GM23338 (cell line): ENCODE results near the gene QRFP. TPM values are rescaled to one million over a fixed set of nuclear protein-coding genes. Genes with fewer than 3 reads are reported as not detected.

Experiments
- ATAC-seq: fragments of 200-7000 bp; cut with Tn5 transposase; 3 replicates; pipeline ENCODE4 v1.9.1; 2020
- DNase-seq: peaks from one replicate; pipeline ENCODE4 v3.0.0-alpha.2; 2015; ENCODE audit warnings: low spot score
- H2AFZ ChIP-seq: fragments of 200-600 bp; sonication (generic); 2 replicates; pipeline ENCODE4 v1.8.0; 2016; ENCODE audit warnings: antibody characterized with exemption, mild to moderate bottlenecking, moderate library complexity
- H3F3A ChIP-seq: fragments of 200-600 bp; sonication (generic); replicated peaks from 2 replicates; pipeline ENCODE4 v1.8.0; 2017; ENCODE audit warnings: antibody characterized with exemption, mixed run types, low read depth
- H3K27ac ChIP-seq: fragments of 200-600 bp; sonication (generic); 2 replicates; pipeline ENCODE4 v1.6.1; 2016; ENCODE audit warnings: low read depth
- H3K27me3 ChIP-seq: fragments of 200-600 bp; sonication (generic); 2 replicates; pipeline ENCODE4 v1.8.0; 2016; ENCODE audit warnings: mild to moderate bottlenecking, mixed run types, moderate library complexity; ENCODE audit not compliant: insufficient read depth
- H3K36me3 ChIP-seq: fragments of 200-600 bp; sonication (generic); 2 replicates; pipeline ENCODE4 v1.8.0; 2016; ENCODE audit warnings: mild to moderate bottlenecking; ENCODE audit not compliant: insufficient read depth
- H3K4me1 ChIP-seq: fragments of 200-600 bp; sonication (generic); 2 replicates; pipeline ENCODE4 v1.8.0; 2016; ENCODE audit warnings: mild to moderate bottlenecking, moderate library complexity; ENCODE audit not compliant: insufficient read depth
- H3K4me2 ChIP-seq: fragments of 200-600 bp; sonication (generic); 2 replicates; pipeline ENCODE4 v1.7.1; 2017; ENCODE audit warnings: mixed run types
- H3K4me3 ChIP-seq: fragments of 200-600 bp; sonication (generic); 2 replicates; pipeline ENCODE4 v1.6.1; 2016; ENCODE audit warnings: mixed run types
- H3K79me2 ChIP-seq: fragments of 200-600 bp; sonication (generic); replicated peaks from 2 replicates; pipeline ENCODE4 v1.8.0; 2017; ENCODE audit warnings: mild to moderate bottlenecking; ENCODE audit not compliant: insufficient read depth
- H3K9me2 ChIP-seq: fragments of 200-600 bp; sonication (generic); 2 replicates; pipeline ENCODE4 v1.8.0; 2017; ENCODE audit not compliant: insufficient read depth
- H4K20me1 ChIP-seq: fragments of 200-600 bp; sonication (generic); replicated peaks from 2 replicates; pipeline ENCODE4 v1.8.0; 2017; ENCODE audit warnings: mild to moderate bottlenecking; ENCODE audit not compliant: insufficient read depth
- H3K27ac Mint-ChIP-seq: 2 replicates; pipeline ENCODE4 v1.8.0; 2020; ENCODE audit warnings: inconsistent platforms, mild to moderate bottlenecking, moderate library complexity, mixed read lengths
- H3K27me3 Mint-ChIP-seq: 3 replicates; pipeline ENCODE4 v1.8.0; 2022; ENCODE audit warnings: low read depth, mild to moderate bottlenecking, moderate library complexity, mixed read lengths, inconsistent platforms; ENCODE audit not compliant: insufficient read depth, poor library complexity
- H3K36me3 Mint-ChIP-seq: 3 replicates; pipeline ENCODE4 v1.8.0; 2021; ENCODE audit warnings: low read depth, mild to moderate bottlenecking, inconsistent platforms, moderate library complexity, mixed read lengths
- H3K4me1 Mint-ChIP-seq: 3 replicates; pipeline ENCODE4 v1.8.0; 2020; ENCODE audit warnings: mild to moderate bottlenecking, inconsistent platforms, mixed read lengths
- H3K4me3 Mint-ChIP-seq: 3 replicates; pipeline ENCODE4 v1.8.0; 2021; ENCODE audit warnings: moderate library complexity, mild to moderate bottlenecking, inconsistent platforms, mixed read lengths
- H3K9me3 Mint-ChIP-seq: 3 replicates; pipeline ENCODE4 v1.8.0; 2020; ENCODE audit warnings: moderate library complexity, mild to moderate bottlenecking, inconsistent platforms, mixed read lengths
- CREB1 ChIP-seq: fragments of 250-450 bp; sonication (Bioruptor Pico); IDR thresholded peaks from 2 replicates; pipeline ENCODE4 v1.5.0; 2020; ENCODE audit warnings: low read depth, mild to moderate bottlenecking, moderate library complexity
- EZH2 ChIP-seq: fragments of 200-600 bp; sonication (generic); IDR thresholded peaks from one replicate; pipeline ENCODE4 v1.8.0; 2017; ENCODE audit warnings: antibody characterized with exemption, mild to moderate bottlenecking, low read depth; ENCODE audit not compliant: unreplicated experiment
- EZH2phosphoT487 ChIP-seq: fragments of 200-600 bp; sonication (generic); IDR thresholded peaks from one replicate; pipeline ENCODE4 v1.8.1; 2018; ENCODE audit warnings: antibody characterized with exemption; ENCODE audit not compliant: unreplicated experiment
- JUNB ChIP-seq: IDR thresholded peaks from one replicate; pipeline ENCODE4 v1.6.1; 2016; ENCODE audit warnings: antibody characterized with exemption; ENCODE audit not compliant: unreplicated experiment
- NANOG ChIP-seq: IDR thresholded peaks from 2 replicates; pipeline ENCODE4 v1.6.1; 2016; ENCODE audit warnings: antibody characterized with exemption, borderline replicate concordance
- POLR2AphosphoS5 ChIP-seq: IDR thresholded peaks from 2 replicates; pipeline ENCODE4 v1.6.1; 2016; ENCODE audit warnings: antibody characterized with exemption, low read depth
- STAT1 ChIP-seq: IDR thresholded peaks from one replicate; pipeline ENCODE4 v1.6.1; 2016; ENCODE audit warnings: antibody characterized with exemption; ENCODE audit not compliant: unreplicated experiment
- ZNF114 ChIP-seq: fragments of 250-450 bp; sonication (Bioruptor Pico); IDR thresholded peaks from 2 replicates; pipeline ENCODE4 v1.5.0; 2020; ENCODE audit warnings: mild to moderate bottlenecking, moderate library complexity
- ZNF331 ChIP-seq: fragments of 250-450 bp; sonication (Bioruptor Pico); IDR thresholded peaks from 2 replicates; pipeline ENCODE4 v1.5.0; 2020; ENCODE audit warnings: low read depth, mild to moderate bottlenecking, moderate library complexity
- long read RNA-seq: library from polyadenylated mRNA; unstranded; transcript quantifications from one replicate; pipeline ENCODE4 v2.0.0, GENCODE V29; 2020; ENCODE audit not compliant: unreplicated experiment
- polyA plus RNA-seq: library from polyadenylated mRNA; unstranded; fragments of >200 nt; fragmentation: Nextera tagmentation; extraction: Ambion mirVana; gene quantifications from 2 replicates; pipeline ENCODE4 v1.2.1, GENCODE V29; 2016
- total RNA-seq: library from RNA; depleted of rRNA; stranded (reverse); fragments of >200 nt; shearing (Covaris generic); gene quantifications from 2 replicates; pipeline ENCODE4 v1.2.3, GENCODE V29; 2014; rRNA removed
- TF ChIP-seq, protein P1 (sequence below): IDR thresholded peaks from one replicate; pipeline ENCODE4 v1.6.1; 2018; ENCODE audit warnings: antibody characterized with exemption; ENCODE audit not compliant: unreplicated experiment
- TF ChIP-seq, protein P2 (sequence below): fragments of 250-450 bp; sonication (Bioruptor Pico); IDR thresholded peaks from 2 replicates; pipeline ENCODE4 v1.5.0; 2020; ENCODE audit warnings: mild to moderate bottlenecking, moderate library complexity
- TF ChIP-seq, protein P3 (sequence below), 2 experiments: fragments of 200-600 bp in 1 of 2; sonication (generic) in 1 of 2; conservative IDR thresholded peaks; 2 replicates each; pipeline versions ENCODE4 v1.5.1 to v1.6.1; 2016 to 2017; ENCODE audit warnings: antibody characterized with exemption in 2 of 2, low read depth in 2 of 2, mild to moderate bottlenecking in 2 of 2, moderate library complexity in 1 of 2

QRFP gene, protein sequence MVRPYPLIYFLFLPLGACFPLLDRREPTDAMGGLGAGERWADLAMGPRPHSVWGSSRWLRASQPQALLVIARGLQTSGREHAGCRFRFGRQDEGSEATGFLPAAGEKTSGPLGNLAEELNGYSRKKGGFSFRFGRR
- not detected in 2 replicates for total RNA-seq
- polyA plus RNA-seq = not detected in 2 replicates
- long read RNA-seq = 0 reads

DNA sequence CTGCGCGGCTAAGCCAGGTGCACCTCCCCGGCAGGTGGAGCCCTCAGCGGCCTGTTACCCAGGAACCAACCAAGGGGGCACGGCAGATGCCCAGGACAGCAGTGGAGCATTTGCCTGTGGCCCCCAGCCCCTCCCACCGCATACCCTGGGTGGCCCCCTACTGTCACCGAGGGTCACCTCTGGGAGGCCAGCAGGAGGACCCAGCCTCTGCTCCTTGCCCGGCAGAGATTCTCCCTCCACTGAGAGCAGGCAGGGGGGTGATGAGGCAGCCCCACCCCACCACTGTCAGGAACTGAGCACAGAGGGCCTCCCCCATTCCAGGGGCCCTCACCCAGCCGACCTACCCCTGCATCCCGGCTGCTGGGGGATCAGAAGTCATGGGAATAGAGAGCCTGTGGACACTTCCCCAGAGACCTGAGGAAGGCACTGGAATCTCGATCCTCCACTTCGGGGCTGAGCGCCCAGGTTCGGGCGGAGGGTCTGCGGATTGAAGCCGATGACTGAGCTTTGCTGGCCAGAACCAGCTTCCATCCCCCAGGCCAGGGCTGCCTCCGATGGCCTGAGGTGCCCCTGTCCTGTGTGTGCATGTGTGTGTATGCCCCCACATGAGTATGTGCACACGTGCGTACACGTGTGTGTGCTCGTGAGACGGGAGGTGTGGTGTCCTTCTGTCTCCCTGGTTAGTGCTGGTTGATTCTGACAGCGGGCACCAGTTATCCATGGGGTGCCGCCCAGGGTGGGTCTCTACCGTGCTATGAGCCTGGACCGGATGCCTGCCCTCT, at the start of gene QRFP:
TSS of gene QRFP (minus strand) at position 580 of the 782 bp plus-strand sequence. CDS start 2,974 bp downstream, outside the sequence.
- ATAC-seq (peak; percentile 4; the same call in 1 of the 3 replicates), DNase-seq (no peak)
- Mint-ChIP-seq H3K36me3 (no peaks in the 10 kb centered on the region; the same call in 2 of the 3 replicates), H3K4me3 (no peak within 1 kb of the TSS), H3K4me1 (no peaks in the 10 kb centered on the region; the same call in 2 of the 3 replicates), H3K27ac (no peak within 1 kb of the TSS), H3K27me3 (peaks cover 20% of the 10 kb centered on the region), H3K9me3 (no peaks in the 10 kb centered on the region)
- Histone ChIP-seq H3K27ac (0 out of 2 replicates have a peak within 1 kb of the TSS, but pooled peaks have one; percentile 63), H3K36me3 (no peaks in the 10 kb centered on the region), H3K4me3 (no peak within 1 kb of the TSS), H3K79me2 (no peaks in the 10 kb centered on the region), H2AFZ (no peak within 1 kb of the TSS), H3K4me2 (no peak within 1 kb of the TSS), H3K4me1 (no peaks in the 10 kb centered on the region), H4K20me1 (no peaks in the 10 kb centered on the region), H3K9me2 (no peaks in the 10 kb centered on the region), H3K27me3 (no peaks in the 10 kb centered on the region), H3F3A (no peaks in the 10 kb centered on the region)
- no peak for TF ChIP-seq JUNB
- TF ChIP-seq, protein P1, sequence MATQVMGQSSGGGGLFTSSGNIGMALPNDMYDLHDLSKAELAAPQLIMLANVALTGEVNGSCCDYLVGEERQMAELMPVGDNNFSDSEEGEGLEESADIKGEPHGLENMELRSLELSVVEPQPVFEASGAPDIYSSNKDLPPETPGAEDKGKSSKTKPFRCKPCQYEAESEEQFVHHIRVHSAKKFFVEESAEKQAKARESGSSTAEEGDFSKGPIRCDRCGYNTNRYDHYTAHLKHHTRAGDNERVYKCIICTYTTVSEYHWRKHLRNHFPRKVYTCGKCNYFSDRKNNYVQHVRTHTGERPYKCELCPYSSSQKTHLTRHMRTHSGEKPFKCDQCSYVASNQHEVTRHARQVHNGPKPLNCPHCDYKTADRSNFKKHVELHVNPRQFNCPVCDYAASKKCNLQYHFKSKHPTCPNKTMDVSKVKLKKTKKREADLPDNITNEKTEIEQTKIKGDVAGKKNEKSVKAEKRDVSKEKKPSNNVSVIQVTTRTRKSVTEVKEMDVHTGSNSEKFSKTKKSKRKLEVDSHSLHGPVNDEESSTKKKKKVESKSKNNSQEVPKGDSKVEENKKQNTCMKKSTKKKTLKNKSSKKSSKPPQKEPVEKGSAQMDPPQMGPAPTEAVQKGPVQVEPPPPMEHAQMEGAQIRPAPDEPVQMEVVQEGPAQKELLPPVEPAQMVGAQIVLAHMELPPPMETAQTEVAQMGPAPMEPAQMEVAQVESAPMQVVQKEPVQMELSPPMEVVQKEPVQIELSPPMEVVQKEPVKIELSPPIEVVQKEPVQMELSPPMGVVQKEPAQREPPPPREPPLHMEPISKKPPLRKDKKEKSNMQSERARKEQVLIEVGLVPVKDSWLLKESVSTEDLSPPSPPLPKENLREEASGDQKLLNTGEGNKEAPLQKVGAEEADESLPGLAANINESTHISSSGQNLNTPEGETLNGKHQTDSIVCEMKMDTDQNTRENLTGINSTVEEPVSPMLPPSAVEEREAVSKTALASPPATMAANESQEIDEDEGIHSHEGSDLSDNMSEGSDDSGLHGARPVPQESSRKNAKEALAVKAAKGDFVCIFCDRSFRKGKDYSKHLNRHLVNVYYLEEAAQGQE = no peak
- no peak for TF ChIP-seq STAT1
- TF ChIP-seq, protein P2, sequence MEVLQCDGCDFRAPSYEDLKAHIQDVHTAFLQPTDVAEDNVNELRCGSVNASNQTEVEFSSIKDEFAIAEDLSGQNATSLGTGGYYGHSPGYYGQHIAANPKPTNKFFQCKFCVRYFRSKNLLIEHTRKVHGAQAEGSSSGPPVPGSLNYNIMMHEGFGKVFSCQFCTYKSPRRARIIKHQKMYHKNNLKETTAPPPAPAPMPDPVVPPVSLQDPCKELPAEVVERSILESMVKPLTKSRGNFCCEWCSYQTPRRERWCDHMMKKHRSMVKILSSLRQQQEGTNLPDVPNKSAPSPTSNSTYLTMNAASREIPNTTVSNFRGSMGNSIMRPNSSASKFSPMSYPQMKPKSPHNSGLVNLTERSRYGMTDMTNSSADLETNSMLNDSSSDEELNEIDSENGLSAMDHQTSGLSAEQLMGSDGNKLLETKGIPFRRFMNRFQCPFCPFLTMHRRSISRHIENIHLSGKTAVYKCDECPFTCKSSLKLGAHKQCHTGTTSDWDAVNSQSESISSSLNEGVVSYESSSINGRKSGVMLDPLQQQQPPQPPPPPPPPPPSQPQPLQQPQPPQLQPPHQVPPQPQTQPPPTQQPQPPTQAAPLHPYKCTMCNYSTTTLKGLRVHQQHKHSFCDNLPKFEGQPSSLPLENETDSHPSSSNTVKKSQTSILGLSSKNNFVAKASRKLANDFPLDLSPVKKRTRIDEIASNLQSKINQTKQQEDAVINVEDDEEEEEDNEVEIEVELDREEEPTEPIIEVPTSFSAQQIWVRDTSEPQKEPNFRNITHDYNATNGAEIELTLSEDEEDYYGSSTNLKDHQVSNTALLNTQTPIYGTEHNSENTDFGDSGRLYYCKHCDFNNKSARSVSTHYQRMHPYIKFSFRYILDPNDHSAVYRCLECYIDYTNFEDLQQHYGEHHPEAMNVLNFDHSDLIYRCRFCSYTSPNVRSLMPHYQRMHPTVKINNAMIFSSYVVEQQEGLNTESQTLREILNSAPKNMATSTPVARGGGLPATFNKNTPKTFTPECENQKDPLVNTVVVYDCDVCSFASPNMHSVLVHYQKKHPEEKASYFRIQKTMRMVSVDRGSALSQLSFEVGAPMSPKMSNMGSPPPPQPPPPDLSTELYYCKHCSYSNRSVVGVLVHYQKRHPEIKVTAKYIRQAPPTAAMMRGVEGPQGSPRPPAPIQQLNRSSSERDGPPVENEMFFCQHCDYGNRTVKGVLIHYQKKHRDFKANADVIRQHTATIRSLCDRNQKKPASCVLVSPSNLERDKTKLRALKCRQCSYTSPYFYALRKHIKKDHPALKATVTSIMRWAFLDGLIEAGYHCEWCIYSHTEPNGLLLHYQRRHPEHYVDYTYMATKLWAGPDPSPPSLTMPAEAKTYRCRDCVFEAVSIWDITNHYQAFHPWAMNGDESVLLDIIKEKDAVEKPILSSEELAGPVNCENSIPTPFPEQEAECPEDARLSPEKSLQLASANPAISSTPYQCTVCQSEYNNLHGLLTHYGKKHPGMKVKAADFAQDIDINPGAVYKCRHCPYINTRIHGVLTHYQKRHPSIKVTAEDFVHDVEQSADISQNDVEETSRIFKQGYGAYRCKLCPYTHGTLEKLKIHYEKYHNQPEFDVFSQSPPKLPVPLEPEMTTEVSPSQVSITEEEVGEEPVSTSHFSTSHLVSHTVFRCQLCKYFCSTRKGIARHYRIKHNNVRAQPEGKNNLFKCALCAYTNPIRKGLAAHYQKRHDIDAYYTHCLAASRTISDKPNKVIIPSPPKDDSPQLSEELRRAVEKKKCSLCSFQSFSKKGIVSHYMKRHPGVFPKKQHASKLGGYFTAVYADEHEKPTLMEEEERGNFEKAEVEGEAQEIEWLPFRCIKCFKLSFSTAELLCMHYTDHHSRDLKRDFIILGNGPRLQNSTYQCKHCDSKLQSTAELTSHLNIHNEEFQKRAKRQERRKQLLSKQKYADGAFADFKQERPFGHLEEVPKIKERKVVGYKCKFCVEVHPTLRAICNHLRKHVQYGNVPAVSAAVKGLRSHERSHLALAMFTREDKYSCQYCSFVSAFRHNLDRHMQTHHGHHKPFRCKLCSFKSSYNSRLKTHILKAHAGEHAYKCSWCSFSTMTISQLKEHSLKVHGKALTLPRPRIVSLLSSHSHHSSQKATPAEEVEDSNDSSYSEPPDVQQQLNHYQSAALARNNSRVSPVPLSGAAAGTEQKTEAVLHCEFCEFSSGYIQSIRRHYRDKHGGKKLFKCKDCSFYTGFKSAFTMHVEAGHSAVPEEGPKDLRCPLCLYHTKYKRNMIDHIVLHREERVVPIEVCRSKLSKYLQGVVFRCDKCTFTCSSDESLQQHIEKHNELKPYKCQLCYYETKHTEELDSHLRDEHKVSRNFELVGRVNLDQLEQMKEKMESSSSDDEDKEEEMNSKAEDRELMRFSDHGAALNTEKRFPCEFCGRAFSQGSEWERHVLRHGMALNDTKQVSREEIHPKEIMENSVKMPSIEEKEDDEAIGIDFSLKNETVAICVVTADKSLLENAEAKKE = no peak
- no peak for TF ChIP-seq CREB1 (CRISPR knock-in tag)
- TF ChIP-seq EZH2 = no peak
- TF ChIP-seq ZNF114 = no peak
- TF ChIP-seq, protein P3, sequence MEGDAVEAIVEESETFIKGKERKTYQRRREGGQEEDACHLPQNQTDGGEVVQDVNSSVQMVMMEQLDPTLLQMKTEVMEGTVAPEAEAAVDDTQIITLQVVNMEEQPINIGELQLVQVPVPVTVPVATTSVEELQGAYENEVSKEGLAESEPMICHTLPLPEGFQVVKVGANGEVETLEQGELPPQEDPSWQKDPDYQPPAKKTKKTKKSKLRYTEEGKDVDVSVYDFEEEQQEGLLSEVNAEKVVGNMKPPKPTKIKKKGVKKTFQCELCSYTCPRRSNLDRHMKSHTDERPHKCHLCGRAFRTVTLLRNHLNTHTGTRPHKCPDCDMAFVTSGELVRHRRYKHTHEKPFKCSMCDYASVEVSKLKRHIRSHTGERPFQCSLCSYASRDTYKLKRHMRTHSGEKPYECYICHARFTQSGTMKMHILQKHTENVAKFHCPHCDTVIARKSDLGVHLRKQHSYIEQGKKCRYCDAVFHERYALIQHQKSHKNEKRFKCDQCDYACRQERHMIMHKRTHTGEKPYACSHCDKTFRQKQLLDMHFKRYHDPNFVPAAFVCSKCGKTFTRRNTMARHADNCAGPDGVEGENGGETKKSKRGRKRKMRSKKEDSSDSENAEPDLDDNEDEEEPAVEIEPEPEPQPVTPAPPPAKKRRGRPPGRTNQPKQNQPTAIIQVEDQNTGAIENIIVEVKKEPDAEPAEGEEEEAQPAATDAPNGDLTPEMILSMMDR (conservative IDR thresholded peaks at IDR 0.05; ENCODE audit: low read depth in 2 of 2) = no peak
- no peak for TF ChIP-seq POLR2AphosphoS5
- TF ChIP-seq NANOG = no peak
- TF ChIP-seq EZH2phosphoT487 = no peak
- no peak for TF ChIP-seq ZNF331 (CRISPR knock-in tag)
